ENCODE measurements around the gene ZNF655. TPM values are rescaled to one million over a fixed set of nuclear protein-coding genes. Genes with fewer than 3 reads are reported as not detected.
"Not testable (repeated sequence)": the region's sequence is repeated elsewhere in the genome, so short reads cannot be mapped to it uniquely, and the experiment has no call there.

The ZNF655 gene
- total RNA-seq, 1 donor from 2014 or later, result 62.8 TPM

DNA sequence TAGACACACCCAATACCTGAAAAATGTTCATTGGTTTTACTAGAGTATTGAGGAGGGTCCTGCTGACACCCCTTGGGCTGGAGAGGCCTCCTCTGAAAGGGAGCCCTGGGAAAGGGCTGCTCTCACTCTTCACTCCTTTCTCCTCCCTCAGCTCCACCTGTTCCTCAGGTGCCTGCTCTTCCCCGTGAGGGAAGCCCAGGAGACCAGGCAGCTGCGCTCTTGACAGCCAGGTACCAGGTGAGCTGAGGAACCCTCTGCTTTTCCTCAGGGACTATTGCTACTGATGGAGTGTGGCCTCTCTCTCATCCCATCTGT, 3.3 kb downstream of the ZNF655 start:
- H3K9me3 Mint-ChIP-seq (ENCODE audit: unreplicated experiment), result no peaks in the 10 kb centered on the region

DNA sequence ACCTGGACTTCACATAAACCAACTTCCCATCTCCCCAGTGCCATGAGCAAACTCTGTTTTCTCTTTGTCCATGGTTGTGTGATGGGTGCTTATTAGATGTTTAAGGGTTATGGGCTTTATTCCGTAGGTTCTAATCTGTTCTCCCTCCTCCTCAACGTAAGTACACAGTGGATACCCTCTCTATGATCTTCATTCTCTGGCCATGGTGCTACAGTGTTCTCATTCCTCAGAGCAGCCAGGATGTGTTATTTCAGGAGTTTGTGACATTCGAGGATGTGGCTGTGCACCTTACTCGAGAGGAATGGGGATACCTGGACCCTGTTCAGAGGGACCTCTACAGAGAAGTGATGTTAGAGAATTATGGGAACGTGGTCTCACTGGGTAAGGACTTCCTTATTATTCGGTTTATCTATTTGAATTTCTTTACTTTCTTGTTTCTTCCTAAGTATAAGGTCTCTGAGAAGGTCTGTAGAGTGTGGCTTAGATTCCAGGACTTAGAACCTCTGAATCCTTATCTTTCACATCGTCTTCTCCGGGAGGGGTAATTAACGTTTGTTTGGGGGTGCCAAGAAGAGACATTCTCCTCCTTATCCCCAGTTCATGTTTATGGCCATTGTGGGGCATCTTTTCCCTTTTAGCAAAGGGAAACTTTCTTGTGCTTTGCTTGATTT, 3.8 kb downstream of the ZNF655 start:
- Mint-ChIP-seq H3K9me3 (ENCODE audit: unreplicated experiment) (no peaks in the 10 kb centered on the region), H3K36me3 (ENCODE audit: unreplicated experiment) (peaks cover 42% of the 10 kb centered on the region), H3K4me3 (ENCODE audit: unreplicated experiment) (peak overlapping the region; percentile 52), H3K4me1 (ENCODE audit: unreplicated experiment) (peaks cover 52% of the 10 kb centered on the region), H3K27me3 (ENCODE audit: unreplicated experiment) (no peaks in the 10 kb centered on the region), H3K27ac (ENCODE audit: unreplicated experiment) (peak overlapping the region; percentile 96)
- DNase-seq (ENCODE audit: extremely low spot score, unreplicated experiment), result no peak
- no peak for TF ChIP-seq CTCF (IDR thresholded peaks at IDR 0.05)

More for the DNA sequence above, 3.3 kb downstream of the ZNF655 start:
- TF ChIP-seq CTCF (IDR thresholded peaks at IDR 0.05), result no peak
- Mint-ChIP-seq H3K27me3 (ENCODE audit: unreplicated experiment) (no peaks in the 10 kb centered on the region), H3K36me3 (ENCODE audit: unreplicated experiment) (peaks cover 42% of the 10 kb centered on the region), H3K4me3 (ENCODE audit: unreplicated experiment) (no peak overlapping the region), H3K27ac (ENCODE audit: unreplicated experiment) (peak overlapping the region; percentile 96), H3K4me1 (ENCODE audit: unreplicated experiment) (peaks cover 55% of the 10 kb centered on the region)
- DNase-seq (ENCODE audit: extremely low spot score, unreplicated experiment), result no peak

DNA sequence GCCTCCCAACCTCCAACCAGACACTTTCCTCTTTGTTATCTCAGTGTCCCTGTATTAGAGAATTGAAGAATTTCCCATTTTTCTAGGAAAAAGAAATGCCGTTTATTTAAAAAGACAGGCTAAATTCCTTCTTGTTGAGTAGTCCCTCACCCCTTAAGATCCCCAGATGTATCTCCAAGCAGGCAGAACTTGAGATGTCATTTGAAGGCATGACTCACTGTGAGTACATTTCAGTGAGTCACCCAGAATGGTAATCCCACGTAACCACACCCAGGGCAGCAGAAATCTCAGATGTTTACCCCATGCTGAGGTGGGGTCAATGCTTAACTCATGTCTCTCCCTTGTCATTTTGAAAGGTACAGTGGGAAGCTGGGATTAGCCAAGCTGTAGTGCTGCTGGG, 4.4 kb downstream of the ZNF655 start:
- DNase-seq (ENCODE audit: extremely low spot score, unreplicated experiment), result no peak
- Mint-ChIP-seq H3K4me3 (ENCODE audit: unreplicated experiment) (peak overlapping the region; percentile 52), H3K36me3 (ENCODE audit: unreplicated experiment) (peaks cover 44% of the 10 kb centered on the region), H3K27ac (ENCODE audit: unreplicated experiment) (peak overlapping the region; percentile 96), H3K9me3 (ENCODE audit: unreplicated experiment) (no peaks in the 10 kb centered on the region), H3K4me1 (ENCODE audit: unreplicated experiment) (peaks cover 46% of the 10 kb centered on the region), H3K27me3 (ENCODE audit: unreplicated experiment) (no peaks in the 10 kb centered on the region)
- no peak for TF ChIP-seq CTCF (IDR thresholded peaks at IDR 0.05)

GRCh38 chr7:99563650-99564049, 5.2 kb downstream of the ZNF655 start:
- H3K4me3 Mint-ChIP-seq (ENCODE audit: unreplicated experiment), result peak overlapping the region; percentile 22
- peak overlapping the region; percentile 96 for H3K27ac Mint-ChIP-seq (ENCODE audit: unreplicated experiment)
- peaks cover 44% of the 10 kb centered on the region for H3K36me3 Mint-ChIP-seq (ENCODE audit: unreplicated experiment)
- DNase-seq (ENCODE audit: extremely low spot score, unreplicated experiment), result no peak
- H3K27me3 Mint-ChIP-seq (ENCODE audit: unreplicated experiment), result no peaks in the 10 kb centered on the region
- no peak for TF ChIP-seq CTCF (IDR thresholded peaks at IDR 0.05)
- H3K4me1 Mint-ChIP-seq (ENCODE audit: unreplicated experiment), result peaks cover 43% of the 10 kb centered on the region
- no peaks in the 10 kb centered on the region for H3K9me3 Mint-ChIP-seq (ENCODE audit: unreplicated experiment)

- peaks cover 11% of the 10 kb centered on the region for H3K4me1 Mint-ChIP-seq (ENCODE audit: unreplicated experiment)
- peaks cover 66% of the 10 kb centered on the region for H3K36me3 Mint-ChIP-seq (ENCODE audit: unreplicated experiment)
- not testable (repeated sequence) for H3K27me3 Mint-ChIP-seq (ENCODE audit: unreplicated experiment); DNase-seq (ENCODE audit: extremely low spot score, unreplicated experiment); H3K9me3 Mint-ChIP-seq (ENCODE audit: unreplicated experiment); H3K4me3 Mint-ChIP-seq (ENCODE audit: unreplicated experiment); H3K27ac Mint-ChIP-seq (ENCODE audit: unreplicated experiment)
Measured at GRCh38 chr7:99568770-99569169, 10.3 kb downstream of the ZNF655 start.
